Putamen (tissue), 1 donor: ENCODE measurements around the gene BAIAP2L2.
"Not testable (repeated sequence)": the region's sequence is repeated elsewhere in the genome, so short reads cannot be mapped to it uniquely, and the experiment has no call there.

Source experiments
- DNase-seq: peaks from one replicate; pipeline ENCODE4 v3.0.0-alpha.2; 2016; ENCODE audit warnings: low spot score

BAIAP2L2 gene, protein sequence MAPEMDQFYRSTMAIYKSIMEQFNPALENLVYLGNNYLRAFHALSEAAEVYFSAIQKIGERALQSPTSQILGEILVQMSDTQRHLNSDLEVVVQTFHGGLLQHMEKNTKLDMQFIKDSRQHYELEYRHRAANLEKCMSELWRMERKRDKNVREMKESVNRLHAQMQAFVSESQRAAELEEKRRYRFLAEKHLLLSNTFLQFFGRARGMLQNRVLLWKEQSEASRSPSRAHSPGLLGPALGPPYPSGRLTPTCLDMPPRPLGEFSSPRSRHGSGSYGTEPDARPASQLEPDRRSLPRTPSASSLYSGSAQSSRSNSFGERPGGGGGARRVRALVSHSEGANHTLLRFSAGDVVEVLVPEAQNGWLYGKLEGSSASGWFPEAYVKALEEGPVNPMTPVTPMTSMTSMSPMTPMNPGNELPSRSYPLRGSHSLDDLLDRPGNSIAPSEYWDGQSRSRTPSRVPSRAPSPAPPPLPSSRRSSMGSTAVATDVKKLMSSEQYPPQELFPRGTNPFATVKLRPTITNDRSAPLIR

GRCh38 chr22:38110008-38110862, at the start of gene BAIAP2L2:
Gene BAIAP2L2 (minus strand): TSS chr22:38110684. CDS start chr22:38110525, 159 bp downstream.
- DNase-seq: no peak

DNA sequence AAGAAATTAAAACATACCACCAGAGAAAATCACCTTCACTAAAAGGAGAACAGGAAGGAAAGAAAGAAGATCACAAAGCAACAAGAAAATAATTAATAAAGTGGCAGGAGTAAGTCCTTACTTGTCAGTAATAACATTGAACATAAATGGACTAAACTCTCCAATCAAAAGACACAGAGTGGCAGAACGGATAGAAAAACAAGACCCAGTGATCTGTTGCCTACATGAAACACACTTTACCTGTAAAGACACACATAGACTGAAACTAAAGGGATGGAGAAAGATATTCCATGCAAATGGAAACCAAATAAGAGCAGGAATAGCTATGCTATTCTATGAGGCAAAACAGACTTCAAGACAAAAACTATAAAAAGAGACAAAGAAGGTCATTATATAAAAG, 45.2 kb upstream of the BAIAP2L2 start:
- no peak for DNase-seq

- DNase-seq: not testable (repeated sequence)
These were observed 44.1 kb upstream of the BAIAP2L2 start for GRCh38 chr22:38154563-38154915.

- DNase-seq: no peak
These were observed 43.5 kb upstream of the BAIAP2L2 start for GRCh38 chr22:38153821-38154562.

DNA sequence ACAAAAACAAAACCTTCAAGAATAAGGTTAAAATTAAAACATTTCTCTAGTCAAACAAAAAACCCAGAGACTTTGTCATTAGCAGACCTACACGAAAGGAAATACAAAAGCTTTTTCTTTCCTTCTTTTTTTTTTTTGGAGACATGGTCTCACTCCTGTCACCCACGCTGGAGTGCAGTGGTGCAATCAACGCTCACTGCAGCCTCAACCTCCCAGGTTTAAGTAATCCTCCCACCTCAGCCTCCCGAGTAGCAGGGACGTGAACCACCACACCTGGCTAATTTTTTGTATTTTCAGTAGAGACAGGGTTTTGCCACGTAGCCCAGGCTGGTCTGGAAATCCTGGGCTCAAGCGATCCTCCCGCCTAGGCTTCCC, 40.6 kb upstream of the BAIAP2L2 start:
- no peak for DNase-seq

GRCh38 chr22:38148245-38148644, 37.8 kb upstream of the BAIAP2L2 start:
- no peak for DNase-seq

- not testable (repeated sequence) for DNase-seq
These were observed 35.7 kb upstream of the BAIAP2L2 start for GRCh38 chr22:38146166-38146565.

DNA sequence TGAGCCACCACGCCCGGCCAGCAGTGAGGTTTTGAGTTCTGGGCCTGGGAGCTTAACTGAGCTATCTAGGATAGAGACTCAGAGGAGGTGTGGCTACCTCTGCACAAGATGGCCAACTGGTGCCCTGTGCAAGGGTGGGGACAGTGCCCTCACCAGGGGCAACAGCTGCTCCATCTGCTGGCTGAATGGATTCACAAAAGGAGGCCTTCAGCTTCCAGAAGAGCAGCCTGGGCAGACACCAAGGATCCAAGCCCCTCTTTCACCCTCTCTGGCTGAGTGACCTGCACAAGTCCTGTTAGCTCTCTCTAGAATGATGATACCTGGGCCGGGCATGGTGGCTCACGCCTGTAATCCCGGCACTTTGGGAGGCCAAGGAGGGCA, 33.5 kb upstream of the BAIAP2L2 start:
- DNase-seq: no peak

DNA sequence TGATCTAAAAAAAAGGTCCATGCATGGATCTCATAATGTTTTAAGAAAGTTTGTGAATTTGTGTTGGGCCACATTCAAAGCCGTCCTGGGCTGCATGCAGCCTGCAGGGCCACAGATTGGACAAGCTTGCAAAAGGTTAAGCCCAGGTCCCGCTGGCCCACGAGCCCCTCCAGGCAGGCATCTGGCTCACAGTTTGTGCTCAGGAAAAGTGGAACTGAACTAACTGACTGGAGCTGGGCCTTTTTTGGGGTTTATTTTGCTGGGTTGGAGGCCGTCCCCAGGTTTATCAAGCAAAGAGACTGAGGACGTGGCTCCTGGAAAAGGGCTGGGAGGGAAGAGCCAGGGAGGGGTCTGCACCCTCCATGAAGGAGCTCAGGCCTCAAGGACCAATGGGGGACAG, 32.1 kb upstream of the BAIAP2L2 start:
- no peak for DNase-seq

- no peak for DNase-seq
These were observed 30.9 kb upstream of the BAIAP2L2 start for GRCh38 chr22:38141217-38141973.

- no peak for DNase-seq
These were observed 29.4 kb upstream of the BAIAP2L2 start for GRCh38 chr22:38139901-38140300.

- DNase-seq: no peak
These were observed 28.5 kb upstream of the BAIAP2L2 start for GRCh38 chr22:38138961-38139360.

DNA sequence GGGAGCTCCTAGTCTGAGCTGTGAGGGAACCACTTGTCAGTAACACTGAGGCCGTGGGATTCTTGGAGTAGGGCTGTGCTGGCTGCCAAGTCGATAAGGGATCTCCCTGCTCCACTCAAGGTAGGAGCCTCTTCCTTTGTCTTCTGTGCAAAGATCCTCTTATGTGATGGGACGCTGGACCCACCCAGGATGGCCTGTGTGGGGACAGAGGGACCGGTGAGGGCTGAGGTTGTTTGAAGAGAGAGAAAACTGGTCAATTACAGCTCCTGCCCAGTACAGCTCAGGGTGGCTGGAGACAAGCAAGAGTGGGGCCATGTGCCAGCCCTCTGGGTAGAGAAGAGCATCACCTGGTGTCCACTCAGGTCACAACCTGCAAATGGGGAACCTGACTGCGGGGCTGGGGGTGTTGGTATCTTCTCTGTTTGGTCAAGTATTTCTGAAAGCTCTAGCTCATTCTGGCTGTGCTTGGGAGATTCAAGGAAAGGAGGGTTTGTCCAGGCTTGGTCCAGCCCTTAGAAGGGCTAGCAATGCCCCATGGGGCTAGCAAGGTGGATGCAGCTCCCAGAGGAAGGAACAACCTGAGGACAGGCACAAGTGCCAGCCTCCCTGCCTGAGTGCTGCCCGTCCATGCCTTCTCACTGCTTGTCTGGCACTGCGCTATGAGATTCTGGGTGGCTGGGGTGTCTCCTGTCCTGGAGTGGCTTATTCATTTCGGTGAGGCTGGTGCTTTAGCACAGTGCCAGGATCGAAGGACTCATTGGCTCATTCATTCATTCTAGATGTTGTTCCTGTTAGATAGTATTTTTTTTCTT, 27.6 kb upstream of the BAIAP2L2 start:
- no peak for DNase-seq

- DNase-seq: no peak
These were observed 26.1 kb upstream of the BAIAP2L2 start for GRCh38 chr22:38136607-38137006.

DNA sequence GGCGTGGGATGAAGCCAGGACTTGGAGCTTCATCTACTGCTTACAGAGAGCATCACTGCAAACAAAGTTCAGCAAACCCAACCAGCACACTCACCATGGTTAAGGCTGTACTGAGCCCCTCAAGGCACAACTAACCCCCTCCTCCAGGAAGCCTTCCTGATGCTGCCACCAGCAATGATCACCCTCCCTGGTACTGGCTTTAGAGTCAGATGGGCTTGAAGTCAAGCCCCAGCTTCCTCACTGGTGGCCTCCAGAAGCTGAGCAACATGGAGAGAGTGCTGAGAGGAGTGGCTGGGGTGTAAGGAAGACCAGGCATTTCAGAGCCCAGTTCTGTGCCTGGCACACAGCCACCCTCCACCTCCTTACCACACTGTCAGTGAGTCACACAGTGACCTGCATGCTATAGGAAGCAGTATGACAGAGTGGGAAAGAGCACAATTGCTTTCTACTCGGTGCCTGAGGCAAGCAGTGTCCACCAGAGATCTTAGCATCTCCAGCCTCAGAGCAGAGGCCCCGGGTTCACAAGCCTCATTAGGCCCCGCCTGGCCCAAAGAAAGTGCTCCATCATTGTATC, 24.7 kb upstream of the BAIAP2L2 start:
- DNase-seq: no peak

DNA sequence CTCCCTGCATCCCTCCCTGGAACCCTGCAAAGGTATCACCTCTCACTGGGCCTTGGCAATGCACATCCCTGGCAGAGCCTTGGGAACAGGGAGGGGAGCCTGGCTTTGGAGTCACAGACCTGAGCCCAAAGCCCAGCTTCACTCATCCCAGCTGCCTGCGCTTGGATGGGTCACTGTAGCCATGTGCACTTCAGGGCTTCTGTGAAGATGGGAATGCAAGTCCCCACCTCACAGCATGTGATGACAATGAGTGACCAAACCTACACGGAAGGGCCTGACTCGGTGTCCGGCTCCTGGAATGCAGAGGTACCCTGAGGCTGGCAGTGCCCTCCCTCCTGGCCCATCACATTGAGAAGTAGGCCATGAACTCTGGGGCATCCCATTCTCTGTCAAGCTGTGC, 22.8 kb upstream of the BAIAP2L2 start:
- no peak for DNase-seq

GRCh38 chr22:38132794-38133193, 22.3 kb upstream of the BAIAP2L2 start:
- DNase-seq: no peak

- no peak for DNase-seq
These were observed 21.7 kb upstream of the BAIAP2L2 start for GRCh38 chr22:38132136-38132535.

GRCh38 chr22:38131399-38131798, 20.9 kb upstream of the BAIAP2L2 start:
- no peak for DNase-seq

- no peak for DNase-seq
These were observed 19.4 kb upstream of the BAIAP2L2 start for GRCh38 chr22:38129856-38130255.
